Fibroblast of peridontal ligament (primary cell): Measurements from ENCODE around the gene USP9X.
"Not testable (repeated sequence)": the region's sequence is repeated elsewhere in the genome, so short reads cannot be mapped to it uniquely, and the experiment has no call there.

Source experiments
- DNase-seq: peaks from one replicate; pipeline ENCODE4 v3.0.0-alpha.2; 2010; ENCODE audit errors: extremely low read depth

Gene USP9X

DNA sequence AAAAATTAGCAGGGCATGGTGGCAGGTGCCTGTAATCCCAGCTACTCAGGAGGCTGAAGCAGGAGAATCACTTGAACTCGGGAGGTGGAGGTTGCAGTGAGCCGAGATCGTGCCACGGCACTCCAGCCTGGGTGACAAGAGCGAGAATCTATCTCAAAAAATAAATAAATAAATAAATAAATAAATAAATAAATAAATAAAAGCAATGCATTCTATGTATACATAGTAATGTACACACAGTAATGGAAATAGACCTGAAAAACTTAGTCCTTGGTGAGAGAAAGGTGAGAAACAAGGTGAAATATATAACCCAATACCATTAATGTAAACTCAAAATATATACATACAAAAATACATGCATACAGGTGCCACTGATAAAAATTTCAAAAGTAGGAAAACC is 197.1 kb downstream of the USP9X start:
- DNase-seq, result not testable (repeated sequence)

DNA sequence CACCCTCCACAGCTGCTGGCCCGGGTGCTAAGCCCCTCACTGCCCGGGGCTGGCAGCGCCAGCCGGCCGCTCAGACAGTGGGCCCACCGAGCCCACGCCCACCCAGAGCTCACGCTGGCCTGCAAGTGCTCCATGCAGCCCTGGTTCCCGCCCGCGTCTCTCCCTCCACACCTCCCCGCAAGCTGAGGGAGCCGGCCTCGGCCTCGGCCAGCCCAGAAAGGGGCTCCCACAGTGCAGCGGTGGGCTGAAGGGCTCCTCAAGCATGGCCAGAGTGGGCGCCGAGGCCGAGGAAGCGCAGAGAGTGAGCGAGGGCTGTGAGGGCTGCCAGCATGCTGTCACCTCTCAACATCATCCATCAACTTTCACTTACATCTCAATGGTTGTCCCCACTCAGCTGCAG is 200.7 kb downstream of the USP9X start:
- not testable (repeated sequence) for DNase-seq
